DND-41 (cell line): ENCODE measurements around the gene TBXAS1.

ENCODE experiments used
- ATAC-seq: fragments of 200-7000 bp; cut with Tn5 transposase; 3 replicates; pipeline ENCODE4 v1.9.1; 2021; ENCODE audit warnings: low read depth; ENCODE audit not compliant: insufficient read depth
- DNase-seq: peaks from one replicate; pipeline ENCODE4 v3.0.0-alpha.2; 2020
- H2AFZ ChIP-seq: 2 replicates; pipeline ENCODE4 v1.6.0; 2012; ENCODE audit warnings: low read depth, low read length
- H3K27ac ChIP-seq: 2 replicates; pipeline ENCODE4 v1.5.1; 2012; ENCODE audit warnings: low read length, inconsistent platforms
- H3K27me3 ChIP-seq: fragments of 200-600 bp; sonication (generic); 2 replicates; pipeline ENCODE4 v1.6.0; 2012; ENCODE audit warnings: low read length, mild to moderate bottlenecking, inconsistent platforms; ENCODE audit not compliant: insufficient read depth, poor library complexity
- H3K36me3 ChIP-seq: 2 replicates; pipeline ENCODE4 v1.5.1; 2012; ENCODE audit warnings: low read length, inconsistent platforms; ENCODE audit not compliant: insufficient read depth
- H3K4me1 ChIP-seq: 2 replicates; pipeline ENCODE4 v1.5.1; 2012; ENCODE audit warnings: mild to moderate bottlenecking, low read length; ENCODE audit not compliant: insufficient read depth
- H3K4me2 ChIP-seq: 2 replicates; pipeline ENCODE4 v1.6.0; 2012; ENCODE audit warnings: mild to moderate bottlenecking, moderate library complexity, low read length, inconsistent platforms; ENCODE audit not compliant: insufficient read depth
- H3K4me3 ChIP-seq, 2 experiments: fragments of 200-600 bp in 1 of 2; shearing (Covaris generic) in 1 of 2; 2 replicates each; pipeline ENCODE4 v1.5.1; 2012 to 2016; ENCODE audit warnings: inconsistent platforms in 2 of 2, low read length in 2 of 2, mild to moderate bottlenecking in 2 of 2, low read depth in 1 of 2, moderate library complexity in 1 of 2
- H3K79me2 ChIP-seq: 2 replicates; pipeline ENCODE4 v1.6.0; 2012; ENCODE audit warnings: low read length, inconsistent platforms; ENCODE audit not compliant: insufficient read depth
- H3K9ac ChIP-seq: 2 replicates; pipeline ENCODE4 v1.6.0; 2012; ENCODE audit warnings: low read depth, mild to moderate bottlenecking, inconsistent platforms, low read length, moderate library complexity
- H3K9me3 ChIP-seq: 2 replicates; pipeline ENCODE4 v1.5.1; 2012; ENCODE audit warnings: low read length, moderate library complexity, mild to moderate bottlenecking, inconsistent platforms; ENCODE audit not compliant: insufficient read depth, severe bottlenecking
- H4K20me1 ChIP-seq: 2 replicates; pipeline ENCODE4 v1.6.0; 2012; ENCODE audit warnings: low read length; ENCODE audit not compliant: insufficient read depth
- CTCF ChIP-seq: IDR thresholded peaks from 2 replicates; pipeline ENCODE4 v1.5.1; 2012; ENCODE audit warnings: borderline replicate concordance, low read length, moderate library complexity, mild to moderate bottlenecking; ENCODE audit not compliant: poor library complexity, severe bottlenecking; ENCODE audit errors: extremely low read depth
- EZH2 ChIP-seq: IDR thresholded peaks from 3 replicates; pipeline ENCODE4 v1.6.1; 2012; ENCODE audit warnings: borderline replicate concordance, low read depth, mild to moderate bottlenecking, moderate library complexity, low read length, inconsistent platforms; ENCODE audit not compliant: severe bottlenecking

The TBXAS1 gene

GRCh38 chr7:139990571-139991268 lies 161.7 kb downstream of the TBXAS1 start:
- H3K9ac ChIP-seq = no peak overlapping the region
- no peak for TF ChIP-seq EZH2
- TF ChIP-seq CTCF = no peak
- H3K9me3 ChIP-seq = no peaks in the 10 kb centered on the region
- H3K36me3 ChIP-seq = no peaks in the 10 kb centered on the region
- no peak for ATAC-seq
- no peaks in the 10 kb centered on the region for H4K20me1 ChIP-seq
- H3K27ac ChIP-seq = no peak overlapping the region
- no peak overlapping the region for H2AFZ ChIP-seq
- no peaks in the 10 kb centered on the region for H3K27me3 ChIP-seq
- no peak overlapping the region for H3K4me2 ChIP-seq
- no peaks in the 10 kb centered on the region for H3K4me1 ChIP-seq
- DNase-seq = no peak
- H3K4me3 ChIP-seq = no peak overlapping the region
- no peaks in the 10 kb centered on the region for H3K79me2 ChIP-seq

GRCh38 chr7:139991269-139991666 lies 162.2 kb downstream of the TBXAS1 start:
- no peak for ATAC-seq
- no peak overlapping the region for H2AFZ ChIP-seq

GRCh38 chr7:139991911-139992310 lies 162.8 kb downstream of the TBXAS1 start:
- H3K36me3 ChIP-seq = no peaks in the 10 kb centered on the region
- H3K27me3 ChIP-seq = no peaks in the 10 kb centered on the region
- H3K79me2 ChIP-seq = no peaks in the 10 kb centered on the region
- no peak overlapping the region for H3K4me2 ChIP-seq
- TF ChIP-seq CTCF = no peak
- no peak for TF ChIP-seq EZH2
- H3K4me1 ChIP-seq = no peaks in the 10 kb centered on the region
- no peaks in the 10 kb centered on the region for H4K20me1 ChIP-seq
- H3K27ac ChIP-seq = no peak overlapping the region
- H3K4me3 ChIP-seq = no peak overlapping the region
- no peaks in the 10 kb centered on the region for H3K9me3 ChIP-seq
- DNase-seq (no peak), ATAC-seq (no peak)
- H2AFZ ChIP-seq = no peak overlapping the region
- no peak overlapping the region for H3K9ac ChIP-seq

More at GRCh38 chr7:139991269-139991666, 162.2 kb downstream of the TBXAS1 start:
- Histone ChIP-seq H3K27ac (no peak overlapping the region), H3K36me3 (no peaks in the 10 kb centered on the region), H3K9ac (no peak overlapping the region), H3K27me3 (no peaks in the 10 kb centered on the region), H3K4me2 (no peak overlapping the region), H3K4me1 (no peaks in the 10 kb centered on the region), H3K4me3 (no peak overlapping the region), H4K20me1 (no peaks in the 10 kb centered on the region), H3K9me3 (no peaks in the 10 kb centered on the region), H3K79me2 (no peaks in the 10 kb centered on the region)
- DNase-seq = no peak
- TF ChIP-seq CTCF (no peak), EZH2 (no peak)
